CD4-positive, alpha-beta T cell treated with Interleukin-6 at 100 ng/mL for 8 hours (primary cell): ENCODE results near the gene MAZ.
A peak's percentile ranks its signal among the peaks of the same experiment; 100 is the strongest.
"Not testable (repeated sequence)": the region's sequence is repeated elsewhere in the genome, so short reads cannot be mapped to it uniquely, and the experiment has no call there.

ENCODE experiments used
- DNase-seq: peaks from one replicate; pipeline ENCODE4 v3.0.0-alpha.2; 2020; ENCODE audit warnings: mixed read lengths, low spot score

Gene MAZ

DNA sequence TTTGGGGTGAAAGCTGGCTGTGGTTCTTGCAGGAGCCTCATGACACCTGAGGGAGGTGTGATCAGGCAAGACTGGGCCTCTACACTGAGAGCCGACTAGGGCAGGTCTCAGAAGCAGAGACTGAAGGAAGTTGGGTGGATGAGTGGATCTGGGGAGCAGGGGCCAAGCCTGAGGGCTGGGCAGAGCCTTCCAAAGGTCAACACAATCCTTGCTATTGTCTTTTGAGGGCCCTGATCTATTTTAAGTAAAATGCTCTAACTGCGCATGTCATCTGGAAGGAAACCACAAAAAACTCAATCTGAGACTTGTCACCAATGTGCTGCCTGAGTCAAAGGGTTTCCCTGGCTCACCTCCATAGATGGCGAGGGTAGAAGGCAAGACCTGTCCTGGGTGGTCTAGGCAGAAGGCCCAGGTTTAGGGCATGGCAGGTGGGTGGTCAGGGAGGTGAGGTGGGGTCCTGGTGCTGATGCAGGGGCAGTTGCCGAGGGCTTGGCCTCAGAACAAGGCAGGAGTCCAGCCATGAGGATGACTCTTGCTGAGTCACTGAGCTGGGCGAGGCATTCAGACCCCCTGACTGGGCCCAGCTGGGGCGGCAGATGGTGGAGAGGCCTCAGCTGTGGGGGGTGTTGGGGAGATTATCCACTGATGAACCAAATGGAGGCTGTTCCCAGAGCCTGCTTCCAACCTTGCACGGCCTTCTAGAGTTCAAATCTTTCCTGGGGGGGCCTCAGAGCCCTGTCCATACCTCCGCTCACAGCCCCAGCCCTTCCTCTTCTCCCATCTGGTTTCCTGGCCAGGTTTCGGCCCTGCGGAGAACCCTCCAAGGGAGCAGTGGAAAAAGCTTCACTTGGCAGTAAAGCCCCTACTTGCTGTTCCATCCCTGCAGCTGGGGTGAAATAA lies 19.1 kb downstream of the MAZ start:
- peak; percentile 47 for DNase-seq

DNA sequence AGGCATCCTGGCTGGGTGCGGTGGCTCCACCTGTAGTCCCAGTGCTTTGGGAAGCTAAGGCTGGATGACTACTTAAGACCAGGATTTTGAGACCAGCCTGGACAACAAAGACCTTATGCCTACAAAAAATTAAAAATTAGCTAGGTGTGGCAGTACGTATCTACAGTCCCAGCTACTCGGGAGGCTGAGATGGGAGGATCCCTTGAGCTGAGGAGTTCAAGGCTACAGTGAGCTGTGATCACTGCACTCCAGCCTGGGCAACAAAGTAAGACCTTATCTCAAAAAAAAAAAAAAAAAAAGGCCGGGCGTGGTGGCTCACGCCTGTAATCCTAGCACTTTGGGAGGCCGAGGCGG lies 20.0 kb downstream of the MAZ start:
- no peak for DNase-seq

DNA sequence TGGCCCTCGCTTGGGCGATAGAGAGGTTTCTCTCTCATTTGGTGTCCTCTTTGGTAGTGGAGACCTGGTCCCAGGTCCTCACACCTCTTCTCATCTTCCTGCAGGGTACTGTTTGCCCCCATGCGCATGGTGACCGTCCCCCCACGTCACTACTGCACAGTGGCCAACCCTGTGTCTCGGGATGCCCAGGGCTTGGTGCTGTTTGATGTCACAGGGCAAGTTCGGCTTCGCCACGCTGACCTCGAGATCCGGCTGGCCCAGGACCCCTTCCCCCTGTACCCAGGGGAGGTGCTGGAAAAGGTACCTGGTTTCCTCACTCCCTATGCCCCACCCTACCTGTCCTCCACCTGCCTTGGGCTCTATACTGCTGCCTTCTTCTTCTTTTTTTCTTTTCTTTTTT lies 24.4 kb downstream of the MAZ start:
- no peak for DNase-seq

GRCh38 chr16:29831490-29831889 lies 25.2 kb downstream of the MAZ start:
- DNase-seq = no peak

- not testable (repeated sequence) for DNase-seq
Measured at GRCh38 chr16:29833219-29833618, 26.9 kb downstream of the MAZ start.

- no peak for DNase-seq
Measured at GRCh38 chr16:29834079-29834478, 27.8 kb downstream of the MAZ start.

DNA sequence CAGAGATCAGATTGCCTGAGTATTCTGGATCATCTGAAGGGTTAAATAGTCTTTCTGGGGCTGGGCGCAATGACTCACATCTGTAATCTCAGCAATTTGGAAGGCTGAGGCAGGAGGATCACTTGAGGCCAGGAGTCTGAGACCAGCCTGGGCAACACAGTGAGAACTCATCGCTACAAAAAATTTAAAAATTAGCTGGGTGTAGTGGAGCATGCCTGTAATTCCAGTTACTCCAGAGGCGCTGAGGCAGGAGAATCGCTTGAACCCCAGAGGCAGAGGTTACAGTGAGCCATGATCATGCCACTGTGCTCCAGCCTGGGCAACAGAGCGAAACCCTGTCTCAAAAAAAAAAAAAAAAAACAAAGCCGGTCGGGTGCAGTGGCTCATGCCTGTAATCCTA lies 29.6 kb downstream of the MAZ start:
- no peak for DNase-seq

DNA sequence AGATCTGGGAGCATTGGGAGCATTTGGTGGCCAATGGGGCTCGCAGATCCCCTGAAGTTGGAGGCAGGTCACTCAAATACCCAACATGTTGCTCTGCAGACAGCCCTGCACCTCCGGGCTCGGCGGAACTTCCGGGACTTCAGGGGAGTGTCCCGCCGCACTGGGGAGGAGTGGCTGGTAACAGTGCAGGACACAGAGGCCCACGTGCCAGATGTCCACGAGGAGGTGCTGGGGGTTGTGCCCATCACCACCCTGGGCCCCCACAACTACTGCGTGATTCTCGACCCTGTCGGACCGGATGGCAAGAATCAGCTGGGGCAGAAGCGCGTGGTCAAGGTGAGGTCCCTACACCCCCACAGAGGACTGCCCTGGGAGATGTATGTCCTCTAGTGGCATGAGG lies 30.3 kb downstream of the MAZ start:
- DNase-seq = no peak

- no peak for DNase-seq
Measured at GRCh38 chr16:29837841-29838240, 31.5 kb downstream of the MAZ start.

- no peak for DNase-seq
Measured at GRCh38 chr16:29839822-29840221, 33.5 kb downstream of the MAZ start.

- DNase-seq = no peak
Measured at GRCh38 chr16:29840240-29840639, 33.9 kb downstream of the MAZ start.

DNA sequence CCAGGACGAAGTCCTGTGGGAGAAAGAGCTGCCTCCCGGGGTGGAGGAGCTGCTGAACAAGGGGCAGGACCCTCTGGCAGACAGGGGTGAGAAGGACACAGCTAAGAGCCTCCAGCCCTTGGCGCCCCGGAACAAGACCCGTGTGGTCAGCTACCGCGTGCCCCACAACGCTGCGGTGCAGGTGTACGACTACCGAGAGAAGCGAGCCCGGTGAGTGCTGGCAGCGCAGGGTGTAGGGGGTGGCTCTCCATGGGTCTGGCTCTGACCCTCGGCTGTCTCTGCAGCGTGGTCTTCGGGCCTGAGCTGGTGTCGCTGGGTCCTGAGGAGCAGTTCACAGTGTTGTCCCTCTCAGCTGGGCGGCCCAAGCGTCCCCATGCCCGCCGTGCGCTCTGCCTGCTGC lies 35.3 kb downstream of the MAZ start:
- no peak for DNase-seq

- DNase-seq = no peak
Measured at GRCh38 chr16:29842732-29843346, 36.5 kb downstream of the MAZ start.

GRCh38 chr16:29843931-29844330 lies 37.6 kb downstream of the MAZ start:
- DNase-seq = no peak

DNA sequence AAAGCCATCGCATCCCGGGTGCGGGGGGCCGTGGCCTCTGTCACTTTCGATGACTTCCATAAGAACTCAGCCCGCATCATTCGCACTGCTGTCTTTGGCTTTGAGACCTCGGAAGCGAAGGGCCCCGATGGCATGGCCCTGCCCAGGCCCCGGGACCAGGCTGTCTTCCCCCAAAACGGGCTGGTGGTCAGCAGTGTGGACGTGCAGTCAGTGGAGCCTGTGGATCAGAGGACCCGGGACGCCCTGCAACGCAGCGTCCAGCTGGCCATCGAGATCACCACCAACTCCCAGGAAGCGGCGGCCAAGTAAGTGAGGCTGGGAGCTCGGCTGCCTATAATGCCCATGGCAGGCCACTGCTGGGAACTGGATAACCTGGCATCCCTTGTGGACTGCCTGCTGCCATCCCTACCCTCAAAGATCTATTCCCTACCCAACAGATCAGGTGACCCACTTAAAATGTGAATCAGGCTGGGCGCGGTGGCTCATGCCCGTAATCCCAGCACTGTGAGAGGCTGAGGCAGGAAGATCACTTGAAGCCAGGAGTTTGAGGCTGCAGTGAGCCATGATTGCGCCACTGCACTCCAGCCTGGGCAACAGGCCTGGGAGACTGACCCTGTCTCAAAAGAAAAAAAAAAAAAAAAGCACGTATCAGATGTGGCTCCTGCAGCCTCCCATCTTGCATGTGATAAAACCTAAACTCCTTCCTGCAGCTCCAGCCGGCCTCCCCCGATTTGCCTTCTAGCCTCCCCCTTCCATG lies 38.4 kb downstream of the MAZ start:
- no peak for DNase-seq

DNA sequence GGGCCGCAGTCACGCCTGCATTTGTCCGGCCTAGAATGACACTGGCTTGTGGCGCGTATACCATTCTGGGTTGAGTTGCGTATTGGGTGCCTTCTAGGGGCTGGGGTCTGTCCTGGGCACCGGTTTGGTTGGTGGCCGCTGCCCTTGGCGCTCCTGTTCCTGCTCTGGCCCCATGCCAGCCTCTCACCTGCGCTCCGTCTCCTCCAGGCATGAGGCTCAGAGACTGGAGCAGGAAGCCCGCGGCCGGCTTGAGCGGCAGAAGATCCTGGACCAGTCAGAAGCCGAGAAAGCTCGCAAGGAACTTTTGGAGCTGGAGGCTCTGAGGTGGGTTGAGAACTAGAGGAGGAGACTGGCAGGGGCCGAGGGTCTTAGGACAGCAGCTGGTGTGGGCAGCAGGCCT lies 39.3 kb downstream of the MAZ start:
- DNase-seq = no peak

GRCh38 chr16:29848420-29849297 lies 42.3 kb downstream of the MAZ start:
- DNase-seq = peak; percentile 84

DNA sequence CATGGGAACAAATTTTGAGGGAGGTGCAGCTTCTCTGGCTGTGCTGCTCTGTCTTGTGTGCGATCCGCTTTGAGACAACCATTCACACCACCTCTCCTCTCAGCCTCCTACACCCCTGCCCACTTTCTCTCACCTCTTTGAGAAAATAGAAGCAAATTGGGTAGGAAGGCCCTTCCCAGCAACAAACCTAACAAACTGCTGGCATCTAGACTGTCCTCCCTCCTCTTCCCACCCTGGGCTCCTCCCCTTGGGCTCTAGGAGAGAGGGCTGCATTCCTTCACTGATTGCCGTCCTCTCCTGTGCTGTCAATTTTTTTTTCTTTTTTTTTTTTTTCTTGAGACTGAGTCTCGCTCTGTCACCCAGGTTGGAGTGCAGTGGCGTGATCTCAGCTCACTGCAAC lies 43.2 kb downstream of the MAZ start:
- DNase-seq = no peak

GRCh38 chr16:29850998-29851397 lies 44.7 kb downstream of the MAZ start:
- no peak for DNase-seq

GRCh38 chr16:29852654-29853053 lies 46.3 kb downstream of the MAZ start:
- DNase-seq = no peak

DNA sequence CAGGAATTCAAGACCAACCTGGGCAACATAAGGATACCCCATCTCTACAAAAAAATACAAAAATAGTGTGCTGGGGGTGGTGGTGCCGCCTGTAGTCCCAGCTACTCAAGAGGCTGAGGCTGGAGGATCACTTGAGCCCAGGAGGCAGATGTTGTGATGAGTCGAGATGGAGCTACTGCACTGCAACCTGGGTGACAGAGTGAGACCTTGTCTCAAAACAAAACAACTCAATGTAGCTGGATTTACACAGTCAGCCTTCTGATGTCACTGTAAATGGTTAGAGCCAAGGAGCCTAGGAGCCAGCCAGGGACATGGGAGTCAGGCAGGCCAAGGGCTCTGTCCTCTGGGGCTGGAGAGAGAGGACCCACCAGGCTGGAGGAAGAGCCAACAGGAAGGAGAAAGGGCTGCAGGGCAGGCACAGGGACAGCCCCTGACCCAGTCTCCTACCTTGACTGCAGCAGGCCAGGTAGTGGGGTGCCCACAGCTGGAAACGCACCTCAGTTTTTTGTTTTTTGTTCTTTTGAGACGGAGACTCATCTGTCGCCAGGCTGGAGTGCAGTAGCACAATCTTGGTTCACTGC lies 48.3 kb downstream of the MAZ start:
- DNase-seq = no peak
